Aorta (tissue), 5 donors: Measurements from ENCODE around the gene COL8A1. TPM values are rescaled to one million over a fixed set of nuclear protein-coding genes. Genes with fewer than 3 reads are reported as not detected.

Experiments
- ATAC-seq: fragments of 200-7000 bp; cut with Tn5 transposase; one replicate; pipeline ENCODE4 v1.9.1; 2022; ENCODE audit warnings: moderate library complexity; ENCODE audit not compliant: low FRiP score
- DNase-seq, 2 donors: peaks; one replicate each; pipeline ENCODE4 v3.0.0-alpha.2; 2020
- H3K27ac ChIP-seq, 2 donors: one replicate each; pipeline ENCODE4 v1.5.1; 2013; ENCODE audit warnings: low read length in 2 of 2, mild to moderate bottlenecking in 2 of 2, moderate library complexity in 2 of 2, control low read depth in 1 of 2, inconsistent platforms in 1 of 2, low read depth in 1 of 2
- H3K27me3 ChIP-seq, 2 donors: one replicate each; pipeline ENCODE4 v1.6.1; 2013; ENCODE audit warnings: control low read depth in 1 of 2, low read length in 1 of 2, mild to moderate bottlenecking in 1 of 2, moderate library complexity in 1 of 2; ENCODE audit not compliant: insufficient read depth in 2 of 2, control insufficient read depth in 1 of 2
- H3K36me3 ChIP-seq, 2 donors: one replicate each; pipeline ENCODE4 v1.6.1; 2013; ENCODE audit warnings: control low read depth in 1 of 2, low read length in 1 of 2, mild to moderate bottlenecking in 1 of 2; ENCODE audit not compliant: insufficient read depth in 2 of 2, control insufficient read depth in 1 of 2
- H3K4me1 ChIP-seq, 2 donors: one replicate each; pipeline ENCODE4 v1.6.1; 2013; ENCODE audit warnings: low read length in 2 of 2, control low read depth in 1 of 2, mild to moderate bottlenecking in 1 of 2, moderate library complexity in 1 of 2; ENCODE audit not compliant: insufficient read depth in 2 of 2, control insufficient read depth in 1 of 2
- H3K4me3 ChIP-seq, 2 donors: one replicate each; pipeline ENCODE4 v1.5.1; 2013; ENCODE audit warnings: low read length in 2 of 2, control low read depth in 1 of 2, mild to moderate bottlenecking in 1 of 2
- H3K9me3 ChIP-seq: one replicate; pipeline ENCODE4 v1.6.1; 2013; ENCODE audit warnings: mild to moderate bottlenecking, low read length; ENCODE audit not compliant: control insufficient read depth
- WGBS, 2 donors: extraction: QIAGEN DNeasy Blood & Tissue Kit; methylation state at CpG; one replicate each; pipeline ENCODE4 v1.1.7; 2013; 5-methylcytosine and 5-hydroxymethylcytosine counted together
- intact Hi-C, 2 donors: fragments of 100-400 bp; cut with DNase I; formaldehyde crosslinking; loops; one replicate each; pipeline versions ENCODE4 v1.14.2 to v1.15.0; 2022
- polyA plus RNA-seq, 2 donors: library from polyadenylated mRNA; stranded (reverse); fragments of 200-250 nt; gene quantifications; one replicate each; pipeline ENCODE4 v1.2.3, GENCODE V29; 2013
- total RNA-seq, 2 donors: library from RNA; stranded (reverse); fragmentation: NEBNext Ultra II Directional; extraction: Animal tissue kit (Norgen Biotek cat#: 25700); gene quantifications; one replicate each; pipeline ENCODE4 v1.2.1, GENCODE V29; 2021
- donor health status: healthy with polysubstance abuse.
- donor health status: Bipolar disorder and iron deficiency.
- donor health status: DM: no; HTN: no; CAD: no.
- donor health status: DM: no; HTN: no; CAD: no.
- donor health status: DM: yes; HTN: yes; CAD: no.

COL8A1 gene
- total and polyA plus RNA-seq, 4 donors: 208 to 514 (median 270) TPM

DNA sequence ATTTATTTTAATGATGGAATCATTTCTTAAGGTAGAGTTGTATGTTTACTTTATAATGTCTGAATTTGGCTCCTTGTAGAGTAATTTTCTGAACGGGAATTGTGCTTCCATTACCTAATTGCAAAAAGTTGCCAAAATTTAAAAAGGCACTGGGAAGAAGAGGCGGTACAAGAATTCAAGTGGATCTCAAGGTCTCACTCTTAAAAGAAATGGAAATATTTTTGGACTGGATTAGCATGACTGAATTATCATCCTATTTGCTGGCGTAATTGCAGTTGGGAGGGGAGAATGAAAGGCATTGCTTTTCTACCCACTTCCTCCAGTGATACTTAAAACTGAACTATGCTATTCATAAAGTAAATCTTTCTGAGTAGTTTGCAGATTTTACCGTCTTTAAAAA, 46.2 kb downstream of the COL8A1 start:
- H3K27me3 ChIP-seq: no peaks in the 10 kb centered on the region
- H3K36me3 ChIP-seq: peaks cover 0 to 6% of the 10 kb centered on the region in 2 donors
- peaks cover 0 to 3% of the 10 kb centered on the region in 2 donors for H3K4me1 ChIP-seq
- no peak for ATAC-seq
- no peak overlapping the region for H3K27ac ChIP-seq
- H3K9me3 ChIP-seq: no peaks in the 10 kb centered on the region
- DNase-seq: no peak
- intact Hi-C loops: loop anchor here (5.0 kb wide), 2 partner anchors 42 to 47 kb away; partner anchors contain the start of gene COL8A1 (in 1 of the 2)
- 39 to 50% methylated on average over 4 of the region's 4 CpGs for WGBS, 2 donors
- H3K4me3 ChIP-seq: no peak overlapping the region

- Histone ChIP-seq H3K36me3 (peaks cover 0 to 6% of the 10 kb centered on the region in 2 donors), H3K9me3 (no peaks in the 10 kb centered on the region), H3K27ac (no peak overlapping the region), H3K4me3 (no peak overlapping the region), H3K27me3 (no peaks in the 10 kb centered on the region), H3K4me1 (peaks cover 0 to 3% of the 10 kb centered on the region in 2 donors)
- DNase-seq (no peak), ATAC-seq (no peak)
- 85 to 94% methylated on average over 1 of the region's 1 CpG for WGBS, 2 donors
- intact Hi-C loops: loop anchor here (5.0 kb wide), 2 partner anchors 44 to 49 kb away; partner anchors contain the start of gene COL8A1 (in 1 of the 2)
Measured at GRCh38 chr3:99686469-99686868, 48.1 kb downstream of the COL8A1 start.

DNA sequence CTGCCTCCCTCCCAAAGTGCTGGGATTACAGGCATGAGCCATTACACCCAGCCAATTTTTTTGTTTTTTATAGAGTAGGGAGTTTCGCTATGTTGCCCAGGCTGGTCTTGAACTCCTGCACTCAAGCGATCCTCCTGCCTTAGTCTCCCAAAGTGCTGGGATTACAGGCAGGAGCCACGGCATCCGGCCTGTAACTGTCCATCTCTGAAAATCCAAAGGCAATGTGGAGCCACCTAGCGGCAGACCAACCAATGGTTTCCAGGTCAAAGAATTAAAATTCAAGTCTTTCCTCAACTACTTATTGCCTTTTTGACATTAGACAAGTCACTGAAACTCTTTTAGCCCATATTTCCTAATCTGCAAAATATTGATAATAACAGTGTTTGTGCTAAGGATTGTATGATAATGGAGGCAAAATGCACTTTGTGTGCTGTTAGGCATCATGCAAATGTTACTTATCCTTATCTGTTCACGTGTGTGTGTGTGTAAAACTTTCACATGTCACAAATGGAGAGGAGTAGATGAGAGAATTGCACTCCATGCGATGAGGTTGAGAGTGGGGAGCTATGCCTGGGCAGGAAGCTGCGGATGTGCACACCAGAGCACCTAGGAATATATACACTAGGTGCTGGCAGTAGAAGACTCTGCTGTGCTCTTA, 48.7 kb downstream of the COL8A1 start:
- intact Hi-C loops: loop anchor here (5.0 kb wide), 2 partner anchors 45 to 50 kb away; partner anchors contain the start of gene COL8A1 (in 1 of the 2)
- peaks cover 0 to 3% of the 10 kb centered on the region in 2 donors for H3K4me1 ChIP-seq
- no peaks in the 10 kb centered on the region for H3K9me3 ChIP-seq
- peak; percentile 70 for ATAC-seq
- WGBS, 2 donors: 47 to 55% methylated on average over 8 of the region's 8 CpGs
- H3K36me3 ChIP-seq: peaks cover 0 to 6% of the 10 kb centered on the region in 2 donors
- H3K27ac ChIP-seq: no peak overlapping the region
- H3K4me3 ChIP-seq: no peak overlapping the region
- peak; percentile 77 to 86 for DNase-seq
- no peaks in the 10 kb centered on the region for H3K27me3 ChIP-seq

DNA sequence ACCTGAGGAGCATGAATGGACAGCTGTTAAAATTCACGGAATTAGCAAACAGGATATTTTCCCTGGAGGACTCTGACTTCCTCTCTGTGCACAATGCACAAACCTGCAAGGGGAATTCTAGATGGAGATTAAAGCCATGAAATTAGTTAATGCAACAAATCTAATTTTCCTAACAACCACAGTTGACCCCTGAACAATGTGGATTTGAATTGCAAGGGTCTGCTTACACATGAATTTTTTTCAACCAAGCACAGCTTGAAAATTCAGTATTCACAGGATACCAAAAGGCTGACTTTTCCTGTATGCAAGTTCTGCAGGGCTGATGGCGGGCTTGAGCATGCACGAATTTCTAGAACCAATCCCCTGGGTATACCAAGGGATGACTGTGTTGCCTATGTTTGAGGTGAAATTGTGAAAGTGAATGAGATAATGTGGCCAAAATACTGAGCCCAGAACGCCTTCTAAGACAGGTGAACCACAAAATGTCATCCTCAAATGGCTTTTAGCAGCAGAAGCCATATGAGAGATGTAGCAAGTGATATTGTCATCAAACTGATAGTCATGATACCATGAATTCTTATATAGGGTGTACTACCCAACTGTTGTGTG, 52.5 kb downstream of the COL8A1 start:
- H3K4me1 ChIP-seq: peaks cover 0 to 3% of the 10 kb centered on the region in 2 donors
- DNase-seq: no peak
- H3K4me3 ChIP-seq: no peak overlapping the region
- no peaks in the 10 kb centered on the region for H3K9me3 ChIP-seq
- no peak for ATAC-seq
- WGBS, 2 donors: 81 to 86% methylated on average over 4 of the region's 4 CpGs
- H3K36me3 ChIP-seq: peaks cover 0 to 9% of the 10 kb centered on the region in 2 donors
- H3K27ac ChIP-seq: no peak overlapping the region
- intact Hi-C loops: no loop called here
- H3K27me3 ChIP-seq: no peaks in the 10 kb centered on the region

DNA sequence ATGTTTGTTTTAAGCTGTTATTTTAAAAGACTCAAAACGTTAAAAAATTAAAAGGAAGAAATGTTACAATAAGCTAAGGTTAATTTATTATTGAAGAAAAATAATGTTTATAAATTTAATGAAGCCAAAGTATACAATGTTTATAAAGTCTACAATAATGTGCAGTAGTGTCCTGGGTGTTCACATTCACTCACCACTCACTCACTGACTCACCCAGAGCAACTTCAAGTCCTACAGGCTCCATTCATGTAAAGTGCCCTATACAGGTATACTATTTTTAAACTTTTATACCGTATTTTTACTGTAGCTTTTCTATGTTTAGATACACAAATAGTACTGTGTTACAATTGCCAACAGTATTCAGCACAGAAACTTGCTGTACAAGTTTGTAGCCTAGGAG, 55.2 kb downstream of the COL8A1 start:
- H3K9me3 ChIP-seq: no peaks in the 10 kb centered on the region
- no peak for DNase-seq
- no peak overlapping the region for H3K4me3 ChIP-seq
- H3K36me3 ChIP-seq: peaks cover 0 to 3% of the 10 kb centered on the region in 2 donors
- no peaks in the 10 kb centered on the region for H3K27me3 ChIP-seq
- ATAC-seq: no peak
- 5 to 10% methylated on average over 2 of the region's 2 CpGs for WGBS, 2 donors
- H3K4me1 ChIP-seq: no peaks in the 10 kb centered on the region
- H3K27ac ChIP-seq: no peak overlapping the region
- intact Hi-C loops: no loop called here

GRCh38 chr3:99696497-99696896, 58.1 kb downstream of the COL8A1 start:
- Histone ChIP-seq H3K36me3 (peaks cover 0 to 3% of the 10 kb centered on the region in 2 donors), H3K4me3 (no peak overlapping the region), H3K4me1 (peaks cover 3 to 10% of the 10 kb centered on the region in 2 donors), H3K27me3 (no peaks in the 10 kb centered on the region), H3K27ac (no peak overlapping the region), H3K9me3 (no peaks in the 10 kb centered on the region)
- intact Hi-C loops: no loop called here
- DNase-seq (no peak), ATAC-seq (no peak)
- 97 to 98% methylated on average over 5 of the region's 5 CpGs for WGBS, 2 donors

- DNase-seq (no peak), ATAC-seq (no peak)
- WGBS, 2 donors: 72 to 93% methylated on average over 5 of the region's 5 CpGs
- Histone ChIP-seq H3K4me1 (peaks cover 3 to 10% of the 10 kb centered on the region in 2 donors), H3K27ac (no peak overlapping the region), H3K9me3 (no peaks in the 10 kb centered on the region), H3K27me3 (no peaks in the 10 kb centered on the region), H3K36me3 (peaks cover 0 to 3% of the 10 kb centered on the region in 2 donors), H3K4me3 (no peak overlapping the region)
- intact Hi-C loops: no loop called here
Measured at GRCh38 chr3:99697250-99697649, 58.9 kb downstream of the COL8A1 start.

DNA sequence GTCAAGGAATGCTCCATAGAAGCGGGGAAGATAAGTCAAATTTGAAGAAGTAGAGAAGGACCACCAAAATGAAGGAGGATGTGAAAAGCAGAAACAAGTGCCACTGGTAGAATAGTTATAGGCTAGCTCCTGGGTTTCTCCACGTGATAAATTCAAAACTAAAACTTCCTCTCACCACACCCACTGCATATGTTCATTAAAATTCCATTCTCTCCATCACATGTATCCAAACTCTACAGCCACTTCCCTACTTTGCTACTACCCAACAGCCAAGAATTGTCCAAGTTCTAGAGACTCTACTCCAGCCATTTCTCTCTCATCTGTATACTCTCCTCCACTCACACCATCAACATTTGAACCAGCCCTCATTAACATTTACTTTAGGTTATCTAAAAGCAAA, 60.5 kb downstream of the COL8A1 start:
- H3K36me3 ChIP-seq: no peaks in the 10 kb centered on the region
- no peaks in the 10 kb centered on the region for H3K27me3 ChIP-seq
- no peak for ATAC-seq
- intact Hi-C loops: no loop called here
- 92% methylated on average over 2 of the region's 2 CpGs for WGBS, 2 donors
- H3K4me1 ChIP-seq: peaks cover 3 to 10% of the 10 kb centered on the region in 2 donors
- H3K9me3 ChIP-seq: no peaks in the 10 kb centered on the region
- no peak overlapping the region for H3K4me3 ChIP-seq
- H3K27ac ChIP-seq: no peak overlapping the region
- DNase-seq: no peak

DNA sequence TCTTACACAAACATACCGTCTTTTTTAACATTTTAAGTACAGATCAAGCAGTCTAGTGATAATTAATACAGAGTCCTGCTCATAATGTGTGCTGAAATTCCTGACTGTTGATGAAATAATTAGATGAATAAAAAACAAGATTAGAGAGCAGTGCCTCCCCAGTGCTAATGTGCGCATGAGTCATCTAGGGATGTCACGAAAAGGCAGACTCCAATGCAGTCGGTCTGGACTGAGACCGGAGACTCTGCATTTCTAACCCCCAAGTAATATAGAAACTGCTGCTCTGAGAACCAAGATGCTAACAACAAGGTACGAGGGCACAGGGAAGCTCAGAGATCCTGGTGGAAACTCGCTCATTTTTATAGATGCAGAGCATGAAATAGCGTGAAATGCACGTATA, 61.4 kb downstream of the COL8A1 start:
- 86 to 93% methylated on average over 9 of the region's 9 CpGs for WGBS, 2 donors
- no peak for DNase-seq
- H3K4me3 ChIP-seq: no peak overlapping the region
- no peaks in the 10 kb centered on the region for H3K9me3 ChIP-seq
- no peak overlapping the region for H3K27ac ChIP-seq
- no peaks in the 10 kb centered on the region for H3K27me3 ChIP-seq
- ATAC-seq: no peak
- peaks cover 6 to 10% of the 10 kb centered on the region in 2 donors for H3K4me1 ChIP-seq
- peaks cover 0 to 3% of the 10 kb centered on the region in 2 donors for H3K36me3 ChIP-seq
- intact Hi-C loops: no loop called here
